Dermis microvascular lymphatic vessel endothelial cell (primary cell): ENCODE measurements around the gene SPATA20. TPM values are rescaled to one million over a fixed set of nuclear protein-coding genes. Genes with fewer than 3 reads are reported as not detected.
A peak's percentile ranks its signal among the peaks of the same experiment; 100 is the strongest.

Experiments
- DNase-seq, 2 donors: peaks; one replicate each; pipeline versions ENCODE4 v3.0.0 to v3.0.0-alpha.2; 2010; ENCODE audit warnings: low read depth in 2 of 2
- total RNA-seq: library from RNA; depleted of rRNA; stranded (reverse); fragments of >200 nt; gene quantifications from 2 replicates; pipeline ENCODE4 v1.2.1, GENCODE V29; 2014

Gene SPATA20
- 37.2 and 42.2 TPM in 2 replicates for total RNA-seq

GRCh38 chr17:50547035-50547735 lies at the start of gene SPATA20:
Gene SPATA20 (plus strand): TSS chr17:50547174. CDS start chr17:50547209, 35 bp downstream.
- peak; percentile 62 to 91 for DNase-seq

GRCh38 chr17:50498021-50498874 lies 48.7 kb upstream of the SPATA20 start:
- no peak for DNase-seq

- no peak for DNase-seq
These were observed 47.7 kb upstream of the SPATA20 start for GRCh38 chr17:50499270-50499669.

- DNase-seq: no peak
These were observed 47.3 kb upstream of the SPATA20 start for GRCh38 chr17:50499721-50500120.

- DNase-seq: peak; percentile 16 to 49
These were observed 45.9 kb upstream of the SPATA20 start for GRCh38 chr17:50501054-50501453.

- DNase-seq: no peak
These were observed 44.5 kb upstream of the SPATA20 start for GRCh38 chr17:50502301-50502990.

GRCh38 chr17:50505591-50506130 lies 41.3 kb upstream of the SPATA20 start:
- DNase-seq: no peak

GRCh38 chr17:50506298-50506697 lies 40.7 kb upstream of the SPATA20 start:
- DNase-seq: no peak

- DNase-seq: peak; percentile 30 to 88
These were observed 39.0 kb upstream of the SPATA20 start, which contains the start of gene MYCBPAP for GRCh38 chr17:50507871-50508572. Gene MYCBPAP (plus strand): TSS chr17:50508439. CDS start chr17:50508675, 236 bp downstream.

- DNase-seq: no peak
These were observed 38.2 kb upstream of the SPATA20 start for GRCh38 chr17:50508573-50509460.

- DNase-seq: peak in 1 of 2 donors; percentile 24
These were observed 35.9 kb upstream of the SPATA20 start for GRCh38 chr17:50511058-50511457.

GRCh38 chr17:50513495-50513894 lies 33.5 kb upstream of the SPATA20 start:
- DNase-seq: no peak

- no peak for DNase-seq
These were observed 32.6 kb upstream of the SPATA20 start for GRCh38 chr17:50514388-50514787.

- DNase-seq: peak in 1 of 2 donors; percentile 35
These were observed 31.9 kb upstream of the SPATA20 start for GRCh38 chr17:50514936-50515702.

- DNase-seq: peak in 1 of 2 donors; percentile 45
These were observed 30.0 kb upstream of the SPATA20 start for GRCh38 chr17:50517011-50517410.

- DNase-seq: no peak
These were observed 29.2 kb upstream of the SPATA20 start for GRCh38 chr17:50517504-50518383.

- no peak for DNase-seq
These were observed 28.5 kb upstream of the SPATA20 start for GRCh38 chr17:50518384-50519023.
